Measurements from ENCODE around the gene KCTD1. TPM values are rescaled to one million over a fixed set of nuclear protein-coding genes. Genes with fewer than 3 reads are reported as not detected.

Gene KCTD1
- polyA plus RNA-seq, 1 donor from 2014 or later = 32.0 TPM

GRCh38 chr18:26504831-26505230 is 43.5 kb downstream of the KCTD1 start:
- Histone ChIP-seq H3K9me2 (ENCODE audit: insufficient read depth, low read length) (no peaks in the 10 kb centered on the region), H3F3A (ENCODE audit: insufficient read depth, low read length, poor library complexity, severe bottlenecking) (no peaks in the 10 kb centered on the region), H3K36me3 (ENCODE audit: insufficient read depth, low read length) (no peaks in the 10 kb centered on the region), H4K20me1 (ENCODE audit: insufficient read depth) (no peaks in the 10 kb centered on the region), H3K4me2 (ENCODE audit: low read length) (no peak overlapping the region), H3K4me3 (ENCODE audit: low read length) (no peak overlapping the region), H3K9ac (ENCODE audit: low read length) (no peak overlapping the region), H3K9me3 (ENCODE audit: low read length) (no peaks in the 10 kb centered on the region), H2AFZ (ENCODE audit: low read depth, low read length) (no peak overlapping the region), H3K27ac (ENCODE audit: low read length) (no peak overlapping the region), H3K27me3 (ENCODE audit: insufficient read depth, low read depth, low read length) (no peaks in the 10 kb centered on the region), H3K79me2 (replicated peaks; ENCODE audit: insufficient read depth, low read length) (no peaks in the 10 kb centered on the region)
- TF ChIP-seq RAD21 (conservative IDR thresholded peaks at IDR 0.05) (no peak), MXI1 (conservative IDR thresholded peaks at IDR 0.05; ENCODE audit: poor library complexity, severe bottlenecking) (no peak), EP300 (conservative IDR thresholded peaks at IDR 0.05; ENCODE audit: poor library complexity, severe bottlenecking) (no peak), EZH2 (IDR thresholded peaks at IDR 0.05; ENCODE audit: borderline replicate concordance, insufficient read depth, low read length, poor library complexity, severe bottlenecking) (no peak), POLR2AphosphoS5 (IDR thresholded peaks at IDR 0.05) (no peak), REST (IDR thresholded peaks at IDR 0.05; ENCODE audit: borderline replicate concordance) (no peak), CTCF (IDR thresholded peaks at IDR 0.05; ENCODE audit: poor library complexity, severe bottlenecking) (no peak), SMC3 (conservative IDR thresholded peaks at IDR 0.05; ENCODE audit: poor library complexity) (no peak), TAF1 (IDR thresholded peaks at IDR 0.05; ENCODE audit: low read depth) (no peak)

GRCh38 chr18:26503382-26503781 is 45.0 kb downstream of the KCTD1 start:
- Histone ChIP-seq H3K79me2 (replicated peaks; ENCODE audit: insufficient read depth, low read length) (no peaks in the 10 kb centered on the region), H3K36me3 (ENCODE audit: insufficient read depth, low read length) (no peaks in the 10 kb centered on the region), H2AFZ (ENCODE audit: low read depth, low read length) (no peak overlapping the region), H3K4me3 (ENCODE audit: low read length) (no peak overlapping the region), H3K9me3 (ENCODE audit: low read length) (no peaks in the 10 kb centered on the region), H3K27me3 (ENCODE audit: insufficient read depth, low read depth, low read length) (no peaks in the 10 kb centered on the region), H3F3A (ENCODE audit: insufficient read depth, low read length, poor library complexity, severe bottlenecking) (no peaks in the 10 kb centered on the region), H3K27ac (ENCODE audit: low read length) (no peak overlapping the region), H4K20me1 (ENCODE audit: insufficient read depth) (no peaks in the 10 kb centered on the region), H3K9me2 (ENCODE audit: insufficient read depth, low read length) (no peaks in the 10 kb centered on the region), H3K4me2 (ENCODE audit: low read length) (no peak overlapping the region), H3K9ac (ENCODE audit: low read length) (no peak overlapping the region)
- TF ChIP-seq CTCF (IDR thresholded peaks at IDR 0.05; ENCODE audit: poor library complexity, severe bottlenecking) (no peak), EP300 (conservative IDR thresholded peaks at IDR 0.05; ENCODE audit: poor library complexity, severe bottlenecking) (no peak), MXI1 (conservative IDR thresholded peaks at IDR 0.05; ENCODE audit: poor library complexity, severe bottlenecking) (no peak), RAD21 (conservative IDR thresholded peaks at IDR 0.05) (no peak), REST (IDR thresholded peaks at IDR 0.05; ENCODE audit: borderline replicate concordance) (no peak)
